A549 (cell line): Measurements from ENCODE around the gene DHX29.

Experiments used
- HOXB13 ChIP-seq: fragments of 250-450 bp; sonication (Bioruptor Pico); IDR thresholded peaks from 2 replicates; pipeline ENCODE4 v1.5.0; 2020; ENCODE audit warnings: low read depth, mild to moderate bottlenecking, moderate library complexity
- TF ChIP-seq, protein P1 (sequence below): fragments of >200 bp; sonication (Bioruptor Twin); formaldehyde crosslinking; IDR thresholded peaks from 3 replicates; pipeline ENCODE4 v1.5.1; 2016

- TF ChIP-seq HOXB13 (CRISPR knock-in tag), result no peak
- TF ChIP-seq, protein P1, sequence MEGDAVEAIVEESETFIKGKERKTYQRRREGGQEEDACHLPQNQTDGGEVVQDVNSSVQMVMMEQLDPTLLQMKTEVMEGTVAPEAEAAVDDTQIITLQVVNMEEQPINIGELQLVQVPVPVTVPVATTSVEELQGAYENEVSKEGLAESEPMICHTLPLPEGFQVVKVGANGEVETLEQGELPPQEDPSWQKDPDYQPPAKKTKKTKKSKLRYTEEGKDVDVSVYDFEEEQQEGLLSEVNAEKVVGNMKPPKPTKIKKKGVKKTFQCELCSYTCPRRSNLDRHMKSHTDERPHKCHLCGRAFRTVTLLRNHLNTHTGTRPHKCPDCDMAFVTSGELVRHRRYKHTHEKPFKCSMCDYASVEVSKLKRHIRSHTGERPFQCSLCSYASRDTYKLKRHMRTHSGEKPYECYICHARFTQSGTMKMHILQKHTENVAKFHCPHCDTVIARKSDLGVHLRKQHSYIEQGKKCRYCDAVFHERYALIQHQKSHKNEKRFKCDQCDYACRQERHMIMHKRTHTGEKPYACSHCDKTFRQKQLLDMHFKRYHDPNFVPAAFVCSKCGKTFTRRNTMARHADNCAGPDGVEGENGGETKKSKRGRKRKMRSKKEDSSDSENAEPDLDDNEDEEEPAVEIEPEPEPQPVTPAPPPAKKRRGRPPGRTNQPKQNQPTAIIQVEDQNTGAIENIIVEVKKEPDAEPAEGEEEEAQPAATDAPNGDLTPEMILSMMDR, result no peak
These were observed 28.7 kb downstream of the DHX29 start for GRCh38 chr5:55278778-55279177.
